NCI-H510A treated with DMSO at 0.1 percent for 48 hours (cell line): Measurements from ENCODE around the gene HHIPL1.

Experiments used
- DNase-seq: peaks from one replicate; lab custom pipeline; 2025; lab: John Stamatoyannopoulos, UW

Gene HHIPL1

DNA sequence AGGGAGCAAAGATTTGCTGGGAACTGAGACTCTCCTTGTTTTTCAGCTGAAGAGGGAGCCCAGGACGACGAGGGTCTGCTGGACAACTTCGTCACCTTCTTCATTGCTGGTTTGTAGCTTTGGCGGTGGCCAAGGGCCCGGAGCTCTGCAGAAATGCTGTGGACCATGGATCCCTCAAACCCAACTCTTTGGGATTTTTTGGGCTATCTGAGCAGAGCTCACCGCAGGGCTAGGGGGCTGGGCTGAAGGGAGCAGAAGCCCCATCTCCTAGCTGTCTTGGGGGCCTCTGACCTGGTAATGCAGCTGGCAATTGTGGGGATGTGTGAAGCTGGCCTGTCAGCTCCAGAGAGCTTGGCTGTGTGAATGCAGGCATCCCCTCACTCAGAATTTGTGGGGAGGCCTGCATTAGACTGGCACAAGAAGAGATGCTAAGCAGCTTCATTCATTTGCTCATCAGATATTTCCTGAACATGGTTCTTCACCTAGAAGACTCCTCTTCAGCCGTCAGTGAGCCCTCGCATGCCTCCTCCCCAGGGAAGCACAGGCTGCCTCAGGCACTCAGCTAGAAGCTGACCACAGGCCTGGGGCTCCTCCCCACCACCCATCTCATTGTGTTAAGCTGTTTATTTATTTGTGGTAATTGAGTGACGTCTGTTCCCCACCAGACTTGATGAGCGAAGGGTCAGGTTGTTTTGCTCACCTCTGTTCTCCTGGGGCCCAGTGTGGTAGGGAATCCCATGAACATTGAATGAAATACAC is 71.3 kb downstream of the HHIPL1 start:
- no peak for DNase-seq

DNA sequence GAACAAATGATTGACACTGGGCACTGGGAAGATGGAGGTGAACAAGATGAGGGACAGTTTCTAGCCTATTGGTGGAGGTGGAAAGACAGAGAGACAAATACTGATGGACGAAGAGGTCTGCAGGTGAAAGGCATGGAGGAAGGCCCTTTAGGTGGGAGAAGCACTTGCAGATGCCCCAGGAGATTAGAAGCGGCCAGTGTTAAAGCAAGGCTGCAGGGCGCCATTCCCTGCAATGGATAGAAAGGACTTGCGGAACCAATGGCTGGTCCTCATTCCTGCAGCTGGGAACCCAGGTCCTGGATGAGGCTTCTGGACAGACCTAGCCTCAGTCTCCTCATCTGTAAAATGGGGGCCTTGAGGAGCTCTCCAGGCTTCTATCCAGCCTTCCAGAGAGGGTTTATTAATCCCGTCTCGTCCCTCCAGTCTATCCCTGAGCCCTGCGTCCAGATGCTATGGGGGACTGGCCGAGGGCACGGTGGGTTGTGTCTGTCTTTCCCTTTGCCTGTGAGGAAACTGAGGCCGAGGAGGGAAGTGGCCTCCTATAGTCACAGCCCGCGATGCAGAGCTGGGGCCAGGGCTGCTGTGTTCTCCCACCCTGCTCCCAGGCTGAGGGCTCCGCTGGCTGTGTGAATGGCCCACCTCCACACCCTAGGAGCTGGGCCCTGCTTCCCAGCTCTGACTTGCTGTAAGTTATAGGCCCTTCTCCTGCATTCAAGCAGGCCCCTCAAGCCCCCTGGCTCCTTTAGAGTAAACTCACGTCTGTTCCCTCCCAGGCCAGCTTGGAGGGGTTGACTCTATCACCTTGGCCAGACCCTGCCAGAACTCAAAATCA is 72.1 kb downstream of the HHIPL1 start:
- no peak for DNase-seq

GRCh38 chr14:99717682-99718013 is 72.7 kb downstream of the HHIPL1 start:
- no peak for DNase-seq

- DNase-seq = no peak
Observed at GRCh38 chr14:99718031-99718810, 73.3 kb downstream of the HHIPL1 start.

DNA sequence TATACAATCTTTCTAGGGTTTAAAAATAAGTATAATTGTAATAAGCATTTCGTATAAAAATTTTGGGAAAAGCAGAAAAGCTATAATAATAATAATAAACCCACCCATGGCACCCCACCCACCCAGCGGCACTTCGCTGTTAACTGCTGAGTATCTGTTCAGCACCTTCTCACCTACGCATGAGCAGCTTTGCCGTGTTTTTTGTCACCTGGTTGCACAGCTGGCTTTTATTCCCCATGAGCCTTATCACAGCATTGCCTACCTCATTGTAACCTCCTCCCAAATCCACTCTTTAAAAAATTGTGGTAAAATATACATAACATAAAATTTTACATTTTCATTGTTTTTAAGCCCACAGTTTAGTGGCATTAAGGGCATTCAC is 73.9 kb downstream of the HHIPL1 start:
- DNase-seq = no peak

- DNase-seq = no peak
Observed at GRCh38 chr14:99720941-99721791, 76.2 kb downstream of the HHIPL1 start.

- DNase-seq = no peak
Observed at GRCh38 chr14:99721792-99722516, 77.0 kb downstream of the HHIPL1 start.

GRCh38 chr14:99722741-99723140 is 77.8 kb downstream of the HHIPL1 start:
- DNase-seq = no peak

- no peak for DNase-seq
Observed at GRCh38 chr14:99724196-99724891, 79.4 kb downstream of the HHIPL1 start.

- no peak for DNase-seq
Observed at GRCh38 chr14:99724939-99725773, 80.2 kb downstream of the HHIPL1 start.

DNA sequence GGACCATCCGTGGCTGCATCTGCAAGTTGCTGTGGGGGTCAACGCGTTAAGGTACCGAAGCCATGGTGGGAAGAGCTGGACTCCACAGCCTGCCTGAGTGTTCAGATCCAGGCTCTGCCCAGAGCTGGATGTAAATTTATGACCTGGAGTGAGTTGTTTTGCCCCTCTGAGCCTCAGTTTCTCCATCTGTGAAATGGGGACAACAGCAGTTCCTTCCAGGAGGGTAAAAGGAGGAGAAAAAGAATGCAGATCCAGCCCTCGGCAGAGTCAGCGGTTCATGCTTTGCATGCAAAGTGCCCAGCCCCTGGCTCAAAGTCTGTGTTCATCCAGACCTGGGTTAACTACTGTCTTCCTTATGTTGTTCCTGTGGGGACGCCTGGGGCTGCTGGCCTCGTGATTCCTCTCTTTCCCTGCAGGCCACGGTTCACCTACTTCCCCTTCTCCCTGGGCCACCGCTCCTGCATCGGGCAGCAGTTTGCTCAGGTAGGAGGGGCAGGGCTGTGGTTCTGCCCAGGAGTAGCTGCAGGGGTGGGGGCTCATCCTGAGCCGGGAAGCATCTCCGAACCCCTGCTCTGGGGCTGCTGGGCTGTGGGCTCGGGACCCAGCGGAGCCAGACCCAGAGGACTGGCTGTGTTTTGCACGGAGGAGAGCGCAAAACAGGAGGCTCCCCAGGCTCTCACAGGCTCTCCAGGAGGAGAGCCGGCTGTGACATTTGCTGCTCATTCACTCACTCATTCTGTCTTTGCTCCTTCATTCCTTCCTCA is 81.0 kb downstream of the HHIPL1 start:
- DNase-seq = no peak

DNA sequence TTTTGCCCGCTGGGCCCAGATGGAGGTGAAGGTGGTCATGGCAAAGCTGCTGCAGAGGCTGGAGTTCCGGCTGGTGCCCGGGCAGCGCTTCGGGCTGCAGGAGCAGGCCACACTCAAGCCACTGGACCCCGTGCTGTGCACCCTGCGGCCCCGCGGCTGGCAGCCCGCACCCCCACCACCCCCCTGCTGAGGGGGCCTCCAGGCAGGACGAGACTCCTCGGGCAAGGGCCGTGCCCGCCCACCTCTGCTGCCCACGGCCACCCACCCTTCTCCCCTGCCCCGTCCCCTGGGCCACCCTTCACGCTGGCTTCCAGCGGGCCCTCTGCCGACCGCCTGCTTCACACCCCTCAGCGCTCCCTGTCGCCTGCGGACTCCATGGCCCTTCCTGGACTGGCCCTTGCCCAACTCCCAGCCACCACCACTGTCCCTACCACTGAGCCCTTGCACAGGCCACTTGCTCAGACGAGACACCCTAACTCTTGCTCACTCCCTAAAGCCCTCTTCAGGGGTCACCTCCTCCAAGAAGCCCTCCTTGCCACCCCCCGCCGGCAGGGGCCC is 81.7 kb downstream of the HHIPL1 start:
- no peak for DNase-seq

- DNase-seq = no peak
Observed at GRCh38 chr14:99727096-99727870, 82.4 kb downstream of the HHIPL1 start.

- no peak for DNase-seq
Observed at GRCh38 chr14:99728231-99728920, 83.4 kb downstream of the HHIPL1 start.

GRCh38 chr14:99728981-99729451 is 84.1 kb downstream of the HHIPL1 start:
- no peak for DNase-seq
